CD14-positive monocyte (primary cell): ENCODE results near the gene PRR16. TPM values are rescaled to one million over a fixed set of nuclear protein-coding genes. Genes with fewer than 3 reads are reported as not detected.

Source experiments
- DNase-seq, 3 donors: peaks; one replicate each; pipeline ENCODE4 v3.0.0-alpha.2; 2011 to 2022
- H2AFZ ChIP-seq: 2 replicates; pipeline ENCODE4 v1.6.0; 2012; ENCODE audit warnings: mild to moderate bottlenecking, low read depth, low read length, inconsistent platforms; ENCODE audit not compliant: insufficient read depth, poor library complexity, severe bottlenecking
- H3K27ac ChIP-seq, 2 donors: 1 replicate in 1 of 2; 2 replicates in 1 of 2; pipeline ENCODE4 v1.5.1; 2012 to 2013; ENCODE audit warnings: low read length in 2 of 2, control low read depth in 1 of 2, inconsistent platforms in 1 of 2, low read depth in 1 of 2, mild to moderate bottlenecking in 1 of 2
- H3K27me3 ChIP-seq, 2 donors: one replicate each; pipeline versions ENCODE4 v1.6.0 to v1.6.1; 2011 to 2013; ENCODE audit warnings: low read length in 2 of 2; ENCODE audit not compliant: control insufficient read depth in 2 of 2, insufficient read depth in 2 of 2
- H3K36me3 ChIP-seq, 2 donors: replicated peaks in 1 of 2; 1 replicate in 1 of 2; 2 replicates in 1 of 2; pipeline versions ENCODE4 v1.5.1 to v1.6.1; 2012 to 2013; ENCODE audit warnings: low read length in 2 of 2, control low read depth in 1 of 2, inconsistent platforms in 1 of 2, mild to moderate bottlenecking in 1 of 2; ENCODE audit not compliant: insufficient read depth in 2 of 2, control insufficient read depth in 1 of 2
- H3K4me1 ChIP-seq, 2 donors: 1 replicate in 1 of 2; 2 replicates in 1 of 2; pipeline versions ENCODE4 v1.5.1 to v1.6.1; 2012 to 2013; ENCODE audit warnings: low read length in 2 of 2, control low read depth in 1 of 2, inconsistent platforms in 1 of 2, mild to moderate bottlenecking in 1 of 2, moderate library complexity in 1 of 2; ENCODE audit not compliant: insufficient read depth in 2 of 2, control insufficient read depth in 1 of 2
- H3K4me2 ChIP-seq: replicated peaks from 2 replicates; pipeline ENCODE3; 2012; ENCODE audit warnings: low read length, moderate library complexity, mild to moderate bottlenecking; ENCODE audit not compliant: poor library complexity, severe bottlenecking; ENCODE audit errors: extremely low read depth
- H3K4me3 ChIP-seq, 3 experiments: fragments of 200-600 bp in 1 of 3; sonication (generic) in 1 of 3; replicated peaks in 1 of 3; 1 replicate in 2 of 3; 2 replicates in 1 of 3; pipeline ENCODE4 v1.5.1; 2011 to 2013; ENCODE audit warnings: low read length in 3 of 3, mild to moderate bottlenecking in 3 of 3, control low read depth in 2 of 3, low read depth in 2 of 3, inconsistent platforms in 1 of 3, moderate library complexity in 1 of 3
- H3K79me2 ChIP-seq: 2 replicates; pipeline ENCODE4 v1.6.0; 2012; ENCODE audit warnings: mild to moderate bottlenecking, control low read depth, inconsistent platforms, low read length, moderate library complexity; ENCODE audit not compliant: insufficient read depth
- H3K9ac ChIP-seq: 2 replicates; pipeline ENCODE4 v1.6.0; 2017; ENCODE audit warnings: low read length, mild to moderate bottlenecking; ENCODE audit not compliant: insufficient read depth, poor library complexity, severe bottlenecking
- H3K9me3 ChIP-seq, 2 donors: replicated peaks in 1 of 2; 1 replicate in 1 of 2; 2 replicates in 1 of 2; pipeline versions ENCODE4 v1.5.1 to v1.6.1; 2012 to 2013; ENCODE audit warnings: low read length in 2 of 2, control low read depth in 1 of 2; ENCODE audit not compliant: control insufficient read depth in 1 of 2, insufficient read depth in 1 of 2
- H4K20me1 ChIP-seq: 2 replicates; pipeline ENCODE4 v1.6.0; 2012; ENCODE audit warnings: mild to moderate bottlenecking, low read length, control low read depth, moderate library complexity; ENCODE audit not compliant: insufficient read depth
- H3K27ac Mint-ChIP-seq, 7 donors: one replicate each; pipeline ENCODE4 v1.8.0; 2020; ENCODE audit warnings: mild to moderate bottlenecking in 7 of 7, mixed read lengths in 7 of 7, moderate library complexity in 6 of 7, inconsistent platforms in 2 of 7
- H3K27me3 Mint-ChIP-seq, 3 donors: one replicate each; pipeline ENCODE4 v1.8.0; 2021 to 2022; ENCODE audit warnings: low read depth in 3 of 3, mild to moderate bottlenecking in 3 of 3, mixed read lengths in 3 of 3, moderate library complexity in 3 of 3, inconsistent platforms in 1 of 3
- H3K36me3 Mint-ChIP-seq, 2 donors: one replicate each; pipeline ENCODE4 v1.8.0; 2020; ENCODE audit warnings: mixed read lengths in 2 of 2, inconsistent platforms in 1 of 2, mild to moderate bottlenecking in 1 of 2
- H3K4me1 Mint-ChIP-seq: one replicate; pipeline ENCODE4 v1.8.0; 2020; ENCODE audit warnings: mild to moderate bottlenecking, mixed read lengths
- H3K4me3 Mint-ChIP-seq, 2 donors: one replicate each; pipeline ENCODE4 v1.8.0; 2020; ENCODE audit warnings: mild to moderate bottlenecking in 2 of 2, mixed read lengths in 2 of 2, moderate library complexity in 1 of 2
- H3K9me3 Mint-ChIP-seq, 7 donors: one replicate each; pipeline ENCODE4 v1.8.0; 2020 to 2022; ENCODE audit warnings: mixed read lengths in 7 of 7, mild to moderate bottlenecking in 6 of 7, moderate library complexity in 6 of 7, inconsistent platforms in 2 of 7
- WGBS: methylation state at CpG from one replicate; pipeline ENCODE4 v1.1.5; 2013; ENCODE audit warnings: missing lambda C conversion rate; ENCODE audit not compliant: insufficient coverage; 5-methylcytosine and 5-hydroxymethylcytosine counted together
- intact Hi-C, 2 donors: fragments of 100-400 bp; cut with micrococcal nuclease; formaldehyde crosslinking; loops; one replicate each; pipeline versions ENCODE4 v1.15.0 to v1.15.1; 2023
- polyA plus RNA-seq, 3 donors: library from polyadenylated mRNA; depleted of rRNA in 1 of 3; unstranded in 2 of 3; stranded (reverse) in 1 of 3; fragments of 300-500 nt in 2 of 3; fragments of >200 nt in 1 of 3; fragmentation: Illumina TruSeq in 2 of 3; gene quantifications; 1 replicate in 2 of 3; 2 replicates in 1 of 3; pipeline ENCODE4 v1.2.3, GENCODE V29; 2012 to 2021
- TF ChIP-seq, protein P1 (sequence below): fragments of 200-600 bp; IDR thresholded peaks from one replicate; pipeline ENCODE4 v1.8.0; 2022; ENCODE audit warnings: antibody characterized with exemption, mild to moderate bottlenecking

Gene PRR16
- polyA plus RNA-seq, 3 donors: 0.14 to 0.74 (median 0.56) TPM

DNA sequence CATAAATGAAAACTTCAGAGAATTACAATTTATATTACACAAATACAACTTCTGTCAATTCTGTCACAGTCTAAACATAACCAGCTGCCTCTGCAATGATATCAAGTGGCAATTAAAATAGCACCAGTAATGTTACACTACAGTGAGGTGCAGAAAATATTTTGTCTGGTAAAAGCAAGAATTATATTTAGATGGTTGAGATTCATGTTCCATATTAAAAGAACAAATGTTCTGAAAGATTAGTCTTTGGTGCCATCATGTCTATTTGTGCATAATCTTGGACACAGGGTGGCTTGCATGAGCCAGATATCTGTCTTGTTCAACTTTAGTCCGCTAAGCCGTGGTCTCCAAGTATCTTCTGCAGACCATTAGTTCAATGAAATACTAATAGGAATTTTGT is 29.0 kb upstream of the PRR16 start:
- Histone ChIP-seq H3K27me3 (no peaks in the 10 kb centered on the region), H2AFZ (no peak overlapping the region), H3K27ac (no peak overlapping the region), H3K79me2 (no peaks in the 10 kb centered on the region), H3K4me3 (no peak overlapping the region), H3K9ac (no peak overlapping the region), H3K4me1 (no peaks in the 10 kb centered on the region), H3K36me3 (no peaks in the 10 kb centered on the region), H3K9me3 (peaks cover 8 to 12% of the 10 kb centered on the region in 2 donors), H4K20me1 (no peaks in the 10 kb centered on the region), H3K4me2 (no peak overlapping the region)
- DNase-seq: no peak
- H3K9me3 Mint-ChIP-seq: peaks cover 6 to 19% (median 18%) of the 10 kb centered on the region in 7 donors
- H3K27me3 Mint-ChIP-seq: peaks cover 0 to 1% (median 0%) of the 10 kb centered on the region in 3 donors
- H3K36me3 Mint-ChIP-seq: no peaks in the 10 kb centered on the region
- WGBS: no CpG with 5 or more reads among the region's 2 CpGs
- H3K4me1 Mint-ChIP-seq: peaks cover 7% of the 10 kb centered on the region
- H3K27ac Mint-ChIP-seq: no peak overlapping the region
- intact Hi-C loops: no loop called here
- H3K4me3 Mint-ChIP-seq: no peak overlapping the region
- TF ChIP-seq, protein P1, sequence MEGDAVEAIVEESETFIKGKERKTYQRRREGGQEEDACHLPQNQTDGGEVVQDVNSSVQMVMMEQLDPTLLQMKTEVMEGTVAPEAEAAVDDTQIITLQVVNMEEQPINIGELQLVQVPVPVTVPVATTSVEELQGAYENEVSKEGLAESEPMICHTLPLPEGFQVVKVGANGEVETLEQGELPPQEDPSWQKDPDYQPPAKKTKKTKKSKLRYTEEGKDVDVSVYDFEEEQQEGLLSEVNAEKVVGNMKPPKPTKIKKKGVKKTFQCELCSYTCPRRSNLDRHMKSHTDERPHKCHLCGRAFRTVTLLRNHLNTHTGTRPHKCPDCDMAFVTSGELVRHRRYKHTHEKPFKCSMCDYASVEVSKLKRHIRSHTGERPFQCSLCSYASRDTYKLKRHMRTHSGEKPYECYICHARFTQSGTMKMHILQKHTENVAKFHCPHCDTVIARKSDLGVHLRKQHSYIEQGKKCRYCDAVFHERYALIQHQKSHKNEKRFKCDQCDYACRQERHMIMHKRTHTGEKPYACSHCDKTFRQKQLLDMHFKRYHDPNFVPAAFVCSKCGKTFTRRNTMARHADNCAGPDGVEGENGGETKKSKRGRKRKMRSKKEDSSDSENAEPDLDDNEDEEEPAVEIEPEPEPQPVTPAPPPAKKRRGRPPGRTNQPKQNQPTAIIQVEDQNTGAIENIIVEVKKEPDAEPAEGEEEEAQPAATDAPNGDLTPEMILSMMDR: no peak

DNA sequence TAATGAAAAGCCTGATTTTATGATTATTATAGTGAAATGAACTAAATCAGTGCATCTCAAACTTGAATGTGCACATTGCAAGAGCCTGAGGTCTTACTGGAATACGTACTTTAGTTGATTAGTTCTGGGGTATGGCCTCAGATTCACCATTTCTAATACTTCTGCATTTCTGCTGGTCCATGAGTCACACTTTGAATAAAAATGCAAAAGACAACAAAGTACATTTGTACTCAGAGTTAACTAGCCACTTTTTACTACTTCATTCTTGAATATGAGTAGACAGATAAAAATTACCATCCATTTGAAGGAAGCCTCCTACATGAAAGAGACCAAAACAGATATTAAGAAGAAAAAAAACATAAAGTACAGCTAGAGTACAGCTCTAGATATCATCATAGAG is 27.1 kb upstream of the PRR16 start:
- peaks cover 7% of the 10 kb centered on the region for H3K4me1 Mint-ChIP-seq
- Histone ChIP-seq H3K27me3 (no peaks in the 10 kb centered on the region), H3K36me3 (no peaks in the 10 kb centered on the region), H2AFZ (no peak overlapping the region), H3K9me3 (peaks cover 0 to 7% of the 10 kb centered on the region in 2 donors), H4K20me1 (no peaks in the 10 kb centered on the region), H3K27ac (no peak overlapping the region), H3K4me2 (no peak overlapping the region), H3K4me1 (no peaks in the 10 kb centered on the region), H3K4me3 (no peak overlapping the region), H3K79me2 (no peaks in the 10 kb centered on the region), H3K9ac (no peak overlapping the region)
- H3K4me3 Mint-ChIP-seq: no peak overlapping the region
- TF ChIP-seq, protein P1: no peak
- H3K9me3 Mint-ChIP-seq: peaks cover 2 to 7% (median 3%) of the 10 kb centered on the region in 7 donors
- intact Hi-C loops: no loop called here
- no peaks in the 10 kb centered on the region for H3K36me3 Mint-ChIP-seq
- peaks cover 0 to 1% (median 0%) of the 10 kb centered on the region in 3 donors for H3K27me3 Mint-ChIP-seq
- no peak overlapping the region for H3K27ac Mint-ChIP-seq
- no peak for DNase-seq
- no CpG with 5 or more reads among the region's 1 CpG for WGBS
